ENCODE measurements around the gene PCDHGB2. TPM values are rescaled to one million over a fixed set of nuclear protein-coding genes. Genes with fewer than 3 reads are reported as not detected.
"Not testable (repeated sequence)": the region's sequence is repeated elsewhere in the genome, so short reads cannot be mapped to it uniquely, and the experiment has no call there.

Gene PCDHGB2
- total RNA-seq, 1 donor from 2014 or later: 8.3 TPM

GRCh38 chr5:141371572-141372475, 12.0 kb downstream of the PCDHGB2 start:
- no peak for TF ChIP-seq POLR2A (IDR thresholded peaks at IDR 0.05)
- no peak for TF ChIP-seq POLR2AphosphoS5 (IDR thresholded peaks at IDR 0.05; ENCODE audit: insufficient read depth in 1 of 2, low read depth in 1 of 2)
- TF ChIP-seq CTCF (IDR thresholded peaks at IDR 0.05): no peak
- Histone ChIP-seq H3K9me3 (peaks cover 83% of the 10 kb centered on the region), H3K4me1 (no peaks in the 10 kb centered on the region), H3K4me3 (no peak overlapping the region), H3K27ac (no peak overlapping the region), H3K36me3 (peaks cover 0 to 15% of the 10 kb centered on the region in 2 donors), H3K27me3 (no peaks in the 10 kb centered on the region)
- intact Hi-C loops (cut with DNase I): no loop called here
- DNase-seq (ENCODE audit: extremely low spot score in 2 of 2): no peak

GRCh38 chr5:141373673-141374317, 14.0 kb downstream of the PCDHGB2 start, which contains the start of gene PCDHGA6:
Gene PCDHGA6, plus strand, starts transcription at chr5:141373891. Its CDS starts 193 bp downstream, at chr5:141374084.
- peaks cover 0 to 15% of the 10 kb centered on the region in 2 donors for H3K36me3 ChIP-seq
- H3K27ac ChIP-seq: no peak within 1 kb of the TSS
- TF ChIP-seq CTCF (IDR thresholded peaks at IDR 0.05) (peak in 1 of 3 experiments; percentile 8), POLR2A (IDR thresholded peaks at IDR 0.05) (no peak), POLR2AphosphoS5 (IDR thresholded peaks at IDR 0.05; ENCODE audit: insufficient read depth in 1 of 2, low read depth in 1 of 2) (peak in 1 of 2 donors; percentile 15)
- H3K9me3 ChIP-seq: peaks cover 87% of the 10 kb centered on the region
- H3K4me1 ChIP-seq: no peaks in the 10 kb centered on the region
- peak within 1 kb of the TSS; percentile 1 to 26 for H3K4me3 ChIP-seq
- intact Hi-C loops (cut with DNase I): no loop called here
- DNase-seq (ENCODE audit: extremely low spot score in 2 of 2): no peak
- no peaks in the 10 kb centered on the region for H3K27me3 ChIP-seq

GRCh38 chr5:141374627-141375026, 14.8 kb downstream of the PCDHGB2 start:
- Histone ChIP-seq H3K4me3 (peak overlapping the region in 1 of 2 donors; percentile 1), H3K27me3 (no peaks in the 10 kb centered on the region)

GRCh38 chr5:141375444-141376155, 15.8 kb downstream of the PCDHGB2 start:
- Histone ChIP-seq H3K9me3 (peaks cover 81% of the 10 kb centered on the region), H3K36me3 (peaks cover 0 to 12% of the 10 kb centered on the region in 2 donors)
- intact Hi-C loops (cut with DNase I); DNase-seq (ENCODE audit: extremely low spot score in 2 of 2); H3K4me1 ChIP-seq; H3K27me3 ChIP-seq; H3K4me3 ChIP-seq; H3K27ac ChIP-seq: not testable (repeated sequence)

More at GRCh38 chr5:141374627-141375026, 14.8 kb downstream of the PCDHGB2 start:
- intact Hi-C loops (cut with DNase I): no loop called here
- Histone ChIP-seq H3K9me3 (peaks cover 89% of the 10 kb centered on the region), H3K27ac (no peak overlapping the region), H3K4me1 (no peaks in the 10 kb centered on the region), H3K36me3 (peaks cover 0 to 15% of the 10 kb centered on the region in 2 donors)
- no peak for TF ChIP-seq CTCF (IDR thresholded peaks at IDR 0.05)
- no peak for TF ChIP-seq POLR2AphosphoS5 (IDR thresholded peaks at IDR 0.05; ENCODE audit: insufficient read depth in 1 of 2, low read depth in 1 of 2)
- TF ChIP-seq POLR2A (IDR thresholded peaks at IDR 0.05): no peak
- DNase-seq (ENCODE audit: extremely low spot score in 2 of 2): no peak
